ENCODE data around the gene USB1.

- TF ChIP-seq POLR2A (IDR thresholded peaks at IDR 0.05) (no peak), CTCF (IDR thresholded peaks at IDR 0.05) (no peak)
Observed at GRCh38 chr16:57957673-57958392, 43.4 kb upstream of the USB1 start.
